Measurements from ENCODE around the gene PTPA. TPM values are rescaled to one million over a fixed set of nuclear protein-coding genes. Genes with fewer than 3 reads are reported as not detected.

The PTPA gene
- total RNA-seq = 129 and 131 TPM in 2 replicates

GRCh38 chr9:129110740-129111527, at the start of gene PTPA, which contains the start of gene CRAT:
TSS of gene PTPA (plus strand) at chr9:129111415. CDS start at chr9:129111601, 186 bp downstream.
TSS of gene CRAT (minus strand) at chr9:129110793. CDS start at chr9:129110509, 284 bp downstream.

DNA sequence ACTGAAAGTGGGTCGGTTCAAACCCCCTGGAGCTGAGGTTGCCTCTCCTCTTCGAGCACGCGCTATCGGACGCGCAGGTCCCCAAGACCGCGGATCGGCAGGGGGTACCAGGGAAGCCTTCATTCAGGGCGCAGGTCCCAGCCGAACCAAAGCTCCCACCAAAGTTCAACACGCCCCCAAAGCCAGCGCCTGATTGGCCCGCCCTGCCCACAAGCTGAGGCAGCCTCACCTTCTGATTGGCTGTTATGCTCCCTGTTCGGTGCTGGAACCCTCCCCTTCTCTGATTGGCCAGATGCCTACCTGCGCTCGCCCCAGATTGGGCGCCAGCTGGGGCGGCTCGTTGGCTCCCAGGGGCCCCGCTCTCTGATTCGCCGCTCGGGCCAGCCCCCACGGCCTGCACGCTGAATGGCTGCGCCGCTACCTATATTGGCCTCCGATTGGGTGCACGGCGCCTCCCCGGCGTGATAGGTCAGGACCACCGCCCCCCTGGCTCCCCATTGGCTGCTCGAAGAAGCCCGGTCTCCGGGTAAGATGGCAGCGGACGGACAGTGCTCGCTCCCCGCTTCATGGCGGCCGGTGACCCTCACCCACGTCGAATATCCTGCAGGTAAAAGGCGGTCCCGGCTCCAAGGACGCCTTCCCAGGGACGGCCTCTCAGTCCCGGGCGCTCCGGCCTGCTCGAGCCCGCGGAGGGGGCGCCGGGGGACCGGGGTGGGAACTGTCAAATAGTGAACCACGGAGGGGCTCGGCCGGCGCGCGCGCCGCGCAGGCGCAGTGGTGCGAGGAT, 30.4 kb upstream of the PTPA start, which contains the start of gene DOLPP1:
DOLPP1 (plus strand) TSS at position 511 of the 787 bp plus-strand sequence; CDS start at position 532, 21 bp downstream.

GRCh38 chr9:129177791-129178567, 66.8 kb downstream of the PTPA start, which contains the start of gene IER5L:
TSS of gene IER5L (minus strand) at chr9:129178261. CDS start at chr9:129178052, 209 bp downstream.

Other genes starting within 250 kb of the PTPA start
- 10.8 and 14.7 TPM in 2 replicates for gene KYAT1, start 229.5 kb upstream of the PTPA start, total RNA-seq
- gene LRRC8A, start 229.3 kb upstream of the PTPA start, total RNA-seq = 43.7 and 51.4 TPM in 2 replicates
- gene PHYHD1, start 190.4 kb upstream of the PTPA start, total RNA-seq = 15.9 and 19.0 TPM in 2 replicates
- gene DOLK, start 163.8 kb upstream of the PTPA start, total RNA-seq = 22.9 and 28.7 TPM in 2 replicates
- 35.5 and 38.1 TPM in 2 replicates for gene NUP188, start 163.7 kb upstream of the PTPA start, total RNA-seq
- 38.5 and 45.9 TPM in 2 replicates for gene SH3GLB2, start 83.1 kb upstream of the PTPA start, total RNA-seq
- gene MIGA2, start 74.8 kb upstream of the PTPA start, total RNA-seq = 11.9 and 14.3 TPM in 2 replicates
- gene DOLPP1, start 30.3 kb upstream of the PTPA start, total RNA-seq = 13.4 and 13.8 TPM in 2 replicates
- 50.4 and 54.8 TPM in 2 replicates for gene CRAT, start 622 bp upstream of the PTPA start, total RNA-seq
- gene IER5L, start 66.8 kb downstream of the PTPA start, total RNA-seq = 53.5 and 58.3 TPM in 2 replicates

All from bronchus fibroblast of lung (primary cell).